Measurements from ENCODE around the gene PKN2.

PKN2 gene

GRCh38 chr1:88736633-88737248 lies 52.7 kb downstream of the PKN2 start:
- peak; percentile 53 for DNase-seq

- no peak for DNase-seq
Observed at GRCh38 chr1:88737338-88737927, 53.4 kb downstream of the PKN2 start.

GRCh38 chr1:88740784-88741183 lies 56.7 kb downstream of the PKN2 start:
- peak; percentile 15 for DNase-seq

- peak; percentile 80 for DNase-seq
Observed at GRCh38 chr1:88741413-88741812, 57.3 kb downstream of the PKN2 start.

GRCh38 chr1:88742531-88742930 lies 58.5 kb downstream of the PKN2 start:
- no peak for DNase-seq

GRCh38 chr1:88744142-88744541 lies 60.1 kb downstream of the PKN2 start:
- DNase-seq = no peak

- DNase-seq = no peak
Observed at GRCh38 chr1:88746916-88747315, 62.8 kb downstream of the PKN2 start.

GRCh38 chr1:88751714-88752113 lies 67.6 kb downstream of the PKN2 start:
- DNase-seq = no peak

- DNase-seq = no peak
Observed at GRCh38 chr1:88753506-88753905, 69.4 kb downstream of the PKN2 start.

- DNase-seq = peak; percentile 55
Observed at GRCh38 chr1:88763649-88764406, 79.8 kb downstream of the PKN2 start.

- DNase-seq = no peak
Observed at GRCh38 chr1:88768187-88768586, 84.1 kb downstream of the PKN2 start.

GRCh38 chr1:88768816-88769215 lies 84.7 kb downstream of the PKN2 start:
- DNase-seq = no peak

- DNase-seq = peak; percentile 57
Observed at GRCh38 chr1:88773540-88774150, 89.6 kb downstream of the PKN2 start.

- no peak for DNase-seq
Observed at GRCh38 chr1:88774151-88774556, 90.1 kb downstream of the PKN2 start.

GRCh38 chr1:88777604-88778149 lies 93.6 kb downstream of the PKN2 start:
- DNase-seq = no peak

- DNase-seq = no peak
Observed at GRCh38 chr1:88779880-88780279, 95.8 kb downstream of the PKN2 start.

- no peak for DNase-seq
Observed at GRCh38 chr1:88780485-88780884, 96.4 kb downstream of the PKN2 start.

GRCh38 chr1:88783145-88783544 lies 99.1 kb downstream of the PKN2 start:
- no peak for DNase-seq

GRCh38 chr1:88784551-88784950 lies 100.5 kb downstream of the PKN2 start:
- DNase-seq = no peak

GRCh38 chr1:88787023-88787903 lies 103.2 kb downstream of the PKN2 start:
- no peak for DNase-seq

- DNase-seq = no peak
Observed at GRCh38 chr1:88791192-88791591, 107.1 kb downstream of the PKN2 start.

GRCh38 chr1:88799491-88799890 lies 115.4 kb downstream of the PKN2 start:
- no peak for DNase-seq
